DLD1 (cell line): Measurements from ENCODE around the gene HSBP1L1.

Source experiments
- in situ Hi-C: cut with HindIII; loops from 2 replicates; pipeline ENCODE4 v1.10.0; 2017; ENCODE audit warnings: low sequenced_read_pairs

Gene HSBP1L1

GRCh38 chr18:79944126-79944731, 20.2 kb upstream of the HSBP1L1 start:
- in situ Hi-C loops: no loop called here

DNA sequence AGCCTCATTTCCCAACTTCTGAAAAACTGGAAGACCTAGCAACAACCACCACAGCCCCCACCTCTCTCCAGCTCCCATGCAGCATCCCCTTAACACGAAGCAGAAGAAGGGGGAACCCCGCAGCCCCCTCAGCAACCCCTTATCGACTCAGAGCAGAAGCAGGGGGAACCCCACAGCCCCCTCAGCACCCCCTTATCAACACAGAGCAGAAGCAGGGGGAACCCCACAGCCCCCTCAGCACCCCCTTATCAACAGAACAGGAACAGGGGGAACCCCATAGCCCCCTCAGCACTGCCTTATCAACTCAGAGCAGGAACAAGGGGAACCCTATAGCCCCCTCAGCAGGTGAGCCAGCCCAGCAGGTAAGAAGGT, 19.7 kb upstream of the HSBP1L1 start:
- in situ Hi-C loops: no loop called here

DNA sequence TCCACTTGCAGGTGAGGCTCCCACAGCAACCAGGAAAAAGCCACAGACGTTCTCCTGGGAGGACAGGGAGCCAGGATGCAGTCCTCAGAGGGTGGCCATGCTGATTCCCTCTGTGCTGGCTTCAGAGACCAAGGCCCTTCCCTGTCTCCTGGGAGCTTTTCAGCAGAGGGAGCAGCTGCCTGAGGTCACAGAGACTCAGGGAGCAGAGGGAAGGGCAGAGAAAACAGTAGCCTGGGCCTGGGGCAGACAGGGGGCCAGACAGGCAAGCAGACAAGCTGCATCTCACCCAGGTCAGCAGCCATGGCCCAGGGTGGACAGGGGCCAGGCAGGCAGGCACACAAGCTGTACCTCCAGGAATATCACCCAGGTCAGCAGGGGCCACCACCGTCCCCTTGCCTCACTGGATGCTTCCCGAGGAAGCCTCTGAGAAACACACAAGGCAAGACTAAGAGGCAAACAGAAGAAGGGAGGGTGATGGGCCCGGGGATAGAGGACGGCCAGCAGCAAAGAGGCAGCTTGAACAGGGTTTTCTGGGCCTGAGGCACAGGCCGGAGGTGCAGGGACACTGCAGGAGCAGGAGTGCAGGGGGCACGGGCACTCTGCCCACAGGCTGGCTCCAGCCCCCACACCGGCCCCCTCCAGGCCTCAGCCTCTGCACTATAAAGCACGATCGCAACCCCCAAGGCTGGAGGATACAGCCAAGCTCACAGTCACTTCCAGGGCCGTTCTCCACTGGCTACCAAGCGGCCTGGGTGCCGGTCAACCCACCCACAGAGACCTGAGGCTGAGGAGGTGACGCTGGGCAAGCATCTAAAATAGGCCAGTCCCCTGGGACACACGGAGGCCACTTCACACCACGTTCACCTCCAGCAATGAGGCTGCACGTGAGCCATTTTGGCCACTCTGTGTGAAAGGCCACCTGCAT, 19.1 kb upstream of the HSBP1L1 start:
- in situ Hi-C loops: no loop called here

- in situ Hi-C loops: no loop called here
Observed at GRCh38 chr18:79947054-79947755, 17.2 kb upstream of the HSBP1L1 start.

- in situ Hi-C loops: no loop called here
Observed at GRCh38 chr18:79947881-79948610, 16.4 kb upstream of the HSBP1L1 start.

DNA sequence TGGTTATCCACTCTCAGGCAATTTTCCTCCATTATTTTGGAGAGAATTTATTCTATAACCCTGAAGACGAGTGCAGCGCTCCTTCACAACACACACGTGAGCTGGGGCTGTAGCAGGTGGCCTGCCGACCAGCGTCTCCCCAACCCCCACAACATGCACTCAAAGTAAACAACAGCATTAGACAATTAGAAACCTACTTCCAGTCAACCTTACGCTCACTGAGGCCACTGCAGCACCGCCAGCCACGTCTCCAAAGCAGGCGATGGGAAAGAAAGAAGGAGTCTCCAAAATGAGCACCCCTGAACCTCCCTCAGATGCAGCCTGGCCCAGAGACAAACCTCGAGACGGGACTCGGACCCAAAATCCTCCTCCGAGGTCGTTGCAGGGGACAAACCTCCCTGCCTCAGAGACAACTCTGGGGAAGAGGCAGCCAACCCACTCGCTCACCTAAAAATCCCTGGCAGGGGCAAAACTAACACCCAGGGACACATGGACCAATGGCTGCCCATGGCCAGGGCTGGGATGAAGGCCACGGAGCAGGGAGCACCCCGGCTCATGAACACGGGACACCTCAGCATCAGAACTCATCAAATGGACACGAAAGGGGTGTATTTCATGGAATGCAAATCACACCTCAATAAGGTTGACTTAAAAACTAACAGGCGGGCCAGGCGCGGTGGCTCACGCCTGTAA, 15.6 kb upstream of the HSBP1L1 start:
- in situ Hi-C loops: no loop called here

DNA sequence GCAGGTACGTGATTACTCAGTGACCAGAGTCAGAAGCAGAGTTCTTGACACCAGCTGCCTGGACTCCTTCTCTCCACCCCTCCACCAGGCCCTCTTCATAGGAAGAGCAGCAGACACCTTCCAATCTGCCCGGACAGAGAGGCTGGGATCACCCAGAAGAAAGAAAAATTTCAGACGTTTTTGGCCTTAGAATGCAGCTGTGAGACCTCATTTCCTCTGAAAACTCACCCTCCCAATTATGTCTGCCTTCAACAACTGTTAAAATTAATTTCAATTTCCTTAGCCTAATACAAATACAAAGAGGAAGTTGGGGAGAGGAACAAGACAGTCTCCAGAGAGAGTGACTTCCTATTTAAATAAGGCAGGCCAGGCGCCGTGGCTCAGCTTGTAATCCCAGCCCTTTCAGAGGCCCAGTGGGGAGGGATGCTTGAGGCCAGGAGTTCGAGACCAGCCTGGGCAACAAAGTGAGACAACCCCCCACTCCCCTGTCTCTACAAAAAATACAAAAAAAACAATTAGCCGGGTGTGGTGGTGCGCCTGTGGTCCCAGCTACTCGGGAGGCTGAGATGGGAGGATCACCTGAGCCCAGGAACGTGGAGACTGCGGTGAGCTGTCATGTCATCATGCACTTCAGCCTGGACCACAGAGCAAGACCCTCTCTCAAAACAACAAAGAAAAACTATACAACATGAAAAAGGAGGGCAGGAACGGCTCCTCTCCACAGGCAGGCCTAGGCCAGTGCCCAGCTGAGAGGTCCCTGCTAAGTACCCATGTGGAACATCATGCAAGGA, 14.6 kb upstream of the HSBP1L1 start:
- in situ Hi-C loops: no loop called here

GRCh38 chr18:79950515-79951341, 13.7 kb upstream of the HSBP1L1 start:
- in situ Hi-C loops: no loop called here

DNA sequence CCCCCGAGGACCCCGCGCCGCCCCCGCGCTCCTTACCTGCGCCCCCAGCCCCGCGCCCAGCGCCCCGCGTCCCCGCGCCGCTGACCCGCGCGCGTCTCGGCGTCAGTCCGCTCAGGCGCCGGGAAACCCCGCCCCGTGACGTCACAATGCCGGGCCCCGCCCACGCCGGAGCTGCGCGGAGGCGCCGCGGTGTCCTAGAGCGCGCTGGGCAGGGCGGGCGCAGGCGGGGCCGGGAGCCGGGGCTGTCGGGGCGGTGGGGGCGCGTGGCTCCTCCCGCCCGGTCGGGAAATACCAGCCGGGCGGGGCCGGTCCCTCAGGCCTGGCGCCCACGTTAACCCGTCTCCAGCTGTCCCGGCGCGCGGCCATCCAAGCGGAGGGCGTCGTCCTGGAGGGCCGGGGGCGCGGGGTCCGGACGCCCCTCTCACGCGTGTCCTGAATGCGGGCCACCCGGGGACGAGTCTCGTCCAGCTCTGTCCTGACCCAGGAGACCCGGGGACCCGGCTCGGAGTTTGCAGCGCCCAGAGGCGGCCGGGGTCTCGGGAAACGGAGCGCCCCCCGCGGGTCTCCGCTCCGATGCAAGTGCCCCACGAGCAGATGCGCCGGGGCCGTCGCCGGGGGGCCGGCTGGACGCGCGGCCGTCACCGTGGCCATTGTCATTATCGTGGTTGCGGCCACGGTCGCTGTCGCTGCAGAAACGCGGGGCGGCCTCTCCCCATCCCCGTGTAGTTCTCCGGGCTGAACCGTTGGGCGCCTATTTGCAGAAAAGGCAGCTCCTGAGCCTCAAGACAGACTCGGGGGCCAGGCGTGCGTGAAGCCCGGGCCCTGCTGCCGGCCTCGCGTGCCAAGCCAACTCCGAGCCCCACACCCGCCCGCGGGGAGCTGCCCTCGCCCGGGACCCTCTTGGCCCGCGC, 12.6 kb upstream of the HSBP1L1 start, which contains the start of gene SLC66A2:
Gene SLC66A2, minus strand, starts transcription at position 109 of the 911 bp plus-strand sequence. CDS start 727 bp downstream, outside the sequence.
- in situ Hi-C loops: no loop called here

DNA sequence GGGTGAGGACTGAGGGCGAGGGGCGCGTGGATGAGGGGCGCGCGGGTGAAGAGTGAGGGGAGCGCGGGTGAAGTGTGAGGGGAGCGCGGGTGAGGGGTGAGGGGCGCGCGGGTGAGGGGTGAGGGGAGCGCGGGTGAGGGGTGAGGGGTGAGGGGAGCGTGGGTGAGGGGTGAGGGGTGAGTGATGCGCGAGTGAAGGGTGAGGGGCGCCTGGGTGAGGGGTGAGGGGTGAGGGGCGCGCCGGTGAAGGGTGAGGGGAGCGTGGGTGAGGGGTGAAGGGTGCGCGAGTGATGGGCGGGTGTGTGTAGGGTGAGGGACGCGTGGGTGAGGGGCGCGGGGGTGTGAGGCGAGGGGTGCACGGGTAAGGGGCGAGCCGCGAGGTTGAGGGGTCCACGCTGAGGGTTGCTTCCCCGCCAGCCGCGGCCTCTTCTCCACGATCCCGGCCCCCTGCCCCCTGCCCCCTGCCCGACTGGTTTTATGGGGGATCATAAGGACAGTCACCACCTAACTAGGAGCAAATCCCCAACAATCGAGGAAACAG, 11.9 kb upstream of the HSBP1L1 start:
- in situ Hi-C loops: no loop called here

DNA sequence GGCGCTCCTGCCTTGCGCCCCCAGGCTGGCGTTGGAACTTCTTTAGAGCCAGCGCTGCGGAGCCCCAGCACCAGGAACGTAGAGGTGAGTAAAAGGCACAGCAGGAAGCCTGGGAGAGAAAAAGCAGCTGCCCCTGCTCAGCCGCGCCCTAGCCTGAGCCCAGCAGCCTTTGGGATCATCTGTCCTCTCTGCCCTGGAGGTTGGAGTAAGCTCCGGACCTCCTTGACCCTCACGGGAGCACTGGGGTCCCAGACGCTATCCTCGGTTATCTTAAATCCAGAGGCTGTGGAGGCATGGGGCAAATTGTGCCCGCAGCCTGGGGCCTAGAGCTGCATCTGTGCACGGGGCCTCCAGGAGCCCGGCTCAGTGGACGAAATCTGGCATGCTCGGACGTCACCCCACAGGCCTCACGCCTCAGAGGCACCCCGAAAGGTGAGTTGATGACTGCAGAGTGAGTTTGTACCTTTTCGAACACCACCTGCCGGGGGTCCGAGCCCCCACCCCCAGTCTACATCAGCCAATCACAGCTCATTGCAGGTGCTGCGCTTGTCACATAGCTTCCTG, 11.4 kb upstream of the HSBP1L1 start:
- in situ Hi-C loops: no loop called here

GRCh38 chr18:79953971-79954651, 10.3 kb upstream of the HSBP1L1 start:
- in situ Hi-C loops: no loop called here

- in situ Hi-C loops: no loop called here
Observed at GRCh38 chr18:79954791-79955190, 9.7 kb upstream of the HSBP1L1 start.

GRCh38 chr18:79955302-79956075, 9.0 kb upstream of the HSBP1L1 start:
- in situ Hi-C loops: no loop called here

- in situ Hi-C loops: no loop called here
Observed at GRCh38 chr18:79956276-79956675, 8.2 kb upstream of the HSBP1L1 start.

- in situ Hi-C loops: no loop called here
Observed at GRCh38 chr18:79958981-79959380, 5.5 kb upstream of the HSBP1L1 start.
